Measurements from ENCODE around the gene SLC35A3. TPM values are rescaled to one million over a fixed set of nuclear protein-coding genes. Genes with fewer than 3 reads are reported as not detected.

The SLC35A3 gene
- total RNA-seq, 4 donors from 2014 or later: 17.1 to 37.8 (median 23.2) TPM

GRCh38 chr1:100050139-100050538, 80.3 kb downstream of the SLC35A3 start:
- H3K36me3 ChIP-seq: peaks cover 0 to 4% of the 10 kb centered on the region in 2 donors
- no peak for TF ChIP-seq EP300 (IDR thresholded peaks at IDR 0.05)
- TF ChIP-seq CTCF (IDR thresholded peaks at IDR 0.05): no peak
- no peak for TF ChIP-seq POLR2AphosphoS5 (IDR thresholded peaks at IDR 0.05)
- no peak for TF ChIP-seq POLR2A (IDR thresholded peaks at IDR 0.05)
- H3K27me3 ChIP-seq: no peaks in the 10 kb centered on the region
- H3K4me1 ChIP-seq: peaks cover 0 to 67% (median 6%) of the 10 kb centered on the region in 3 donors
- no peaks in the 10 kb centered on the region for H3K9me3 ChIP-seq
- ATAC-seq: no peak
- H3K4me3 ChIP-seq: no peak overlapping the region
- 80 to 88% methylated on average over 3 to 4 of the region's 4 CpGs for WGBS, 2 donors (ENCODE audit: low coverage in 1 of 2)
- no peak overlapping the region for H3K27ac ChIP-seq

- TF ChIP-seq CTCF (IDR thresholded peaks at IDR 0.05) (no peak), EP300 (IDR thresholded peaks at IDR 0.05) (no peak), POLR2AphosphoS5 (IDR thresholded peaks at IDR 0.05) (no peak), POLR2A (IDR thresholded peaks at IDR 0.05) (no peak)
- Histone ChIP-seq H3K27ac (no peak overlapping the region), H3K4me1 (peaks cover 0 to 67% (median 6%) of the 10 kb centered on the region in 3 donors), H3K27me3 (no peaks in the 10 kb centered on the region), H3K4me3 (no peak overlapping the region), H3K9me3 (no peaks in the 10 kb centered on the region), H3K36me3 (peaks cover 0 to 6% of the 10 kb centered on the region in 2 donors)
- 58 to 68% methylated on average over 4 of the region's 4 CpGs for WGBS, 2 donors (ENCODE audit: low coverage in 1 of 2)
- no peak for ATAC-seq
These were observed 81.6 kb downstream of the SLC35A3 start for GRCh38 chr1:100051401-100051800.

- no peak for ATAC-seq
- peaks cover 0 to 62% (median 6%) of the 10 kb centered on the region in 3 donors for H3K4me1 ChIP-seq
- no peaks in the 10 kb centered on the region for H3K27me3 ChIP-seq
- H3K36me3 ChIP-seq: peaks cover 0 to 8% of the 10 kb centered on the region in 2 donors
- no peak overlapping the region for H3K4me3 ChIP-seq
- H3K27ac ChIP-seq: no peak overlapping the region
- 33 to 100% methylated on average over 1 of the region's 1 CpG for WGBS, 2 donors (ENCODE audit: low coverage in 1 of 2)
- no peak for TF ChIP-seq POLR2AphosphoS5 (IDR thresholded peaks at IDR 0.05)
- no peak for TF ChIP-seq EP300 (IDR thresholded peaks at IDR 0.05)
- TF ChIP-seq CTCF (IDR thresholded peaks at IDR 0.05): no peak
- TF ChIP-seq POLR2A (IDR thresholded peaks at IDR 0.05): no peak
- H3K9me3 ChIP-seq: no peaks in the 10 kb centered on the region
These were observed 82.1 kb downstream of the SLC35A3 start for GRCh38 chr1:100051893-100052292.

- no peak for ATAC-seq
- TF ChIP-seq CTCF (IDR thresholded peaks at IDR 0.05): no peak
- TF ChIP-seq EP300 (IDR thresholded peaks at IDR 0.05): no peak
- no peak for TF ChIP-seq POLR2A (IDR thresholded peaks at IDR 0.05)
- TF ChIP-seq POLR2AphosphoS5 (IDR thresholded peaks at IDR 0.05): no peak
- Histone ChIP-seq H3K36me3 (peaks cover 0 to 16% of the 10 kb centered on the region in 2 donors), H3K4me1 (peaks cover 0 to 54% (median 6%) of the 10 kb centered on the region in 3 donors), H3K4me3 (no peak overlapping the region), H3K9me3 (no peaks in the 10 kb centered on the region), H3K27ac (no peak overlapping the region), H3K27me3 (no peaks in the 10 kb centered on the region)
These were observed 83.3 kb downstream of the SLC35A3 start for GRCh38 chr1:100053119-100053518.

GRCh38 chr1:100053727-100054126, 83.9 kb downstream of the SLC35A3 start:
- WGBS, 2 donors (ENCODE audit: low coverage in 1 of 2): 81 to 87% methylated on average over 2 to 4 of the region's 4 CpGs
- no peak for TF ChIP-seq EP300 (IDR thresholded peaks at IDR 0.05)
- Histone ChIP-seq H3K36me3 (peaks cover 0 to 21% of the 10 kb centered on the region in 2 donors), H3K27me3 (no peaks in the 10 kb centered on the region), H3K27ac (no peak overlapping the region), H3K4me1 (peaks cover 0 to 48% (median 6%) of the 10 kb centered on the region in 3 donors), H3K9me3 (no peaks in the 10 kb centered on the region), H3K4me3 (no peak overlapping the region)
- ATAC-seq: no peak

Measured in gastroesophageal sphincter (tissue), 4 donors.